Activated CD4-positive, alpha-beta T cell treated with anti-CD3 and anti-CD28 coated beads, Interleukin-2, amount 50 U/mL, for 4 hours (primary cell): ENCODE measurements around the gene VSNL1.

Source experiments
- DNase-seq, 2 experiments: peaks; one replicate each; pipeline ENCODE4 v3.0.0-alpha.2; 2020

Gene VSNL1

DNA sequence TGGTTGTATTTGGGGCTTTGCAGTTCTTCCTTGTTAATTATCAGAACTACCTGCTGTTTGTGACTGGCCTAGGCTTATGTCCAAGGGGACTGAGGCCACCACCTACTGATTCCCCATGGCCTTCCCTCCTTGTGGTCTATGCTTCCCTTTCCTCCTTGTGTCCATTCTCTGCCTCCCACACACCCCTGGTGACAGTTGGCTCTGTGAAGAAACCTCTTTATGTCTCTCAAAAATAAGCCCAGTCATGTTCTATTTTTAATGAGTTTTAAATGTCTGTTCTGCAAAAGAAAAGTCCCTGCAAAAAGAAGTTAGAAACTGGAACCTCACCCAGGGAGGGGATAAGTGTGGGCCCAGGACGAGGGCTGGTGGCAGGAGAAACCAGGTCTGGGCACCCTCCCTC lies 108.1 kb downstream of the VSNL1 start:
- DNase-seq, result no peak

- DNase-seq, result no peak
Measured at GRCh38 chr2:17649026-17649425, 108.5 kb downstream of the VSNL1 start.

DNA sequence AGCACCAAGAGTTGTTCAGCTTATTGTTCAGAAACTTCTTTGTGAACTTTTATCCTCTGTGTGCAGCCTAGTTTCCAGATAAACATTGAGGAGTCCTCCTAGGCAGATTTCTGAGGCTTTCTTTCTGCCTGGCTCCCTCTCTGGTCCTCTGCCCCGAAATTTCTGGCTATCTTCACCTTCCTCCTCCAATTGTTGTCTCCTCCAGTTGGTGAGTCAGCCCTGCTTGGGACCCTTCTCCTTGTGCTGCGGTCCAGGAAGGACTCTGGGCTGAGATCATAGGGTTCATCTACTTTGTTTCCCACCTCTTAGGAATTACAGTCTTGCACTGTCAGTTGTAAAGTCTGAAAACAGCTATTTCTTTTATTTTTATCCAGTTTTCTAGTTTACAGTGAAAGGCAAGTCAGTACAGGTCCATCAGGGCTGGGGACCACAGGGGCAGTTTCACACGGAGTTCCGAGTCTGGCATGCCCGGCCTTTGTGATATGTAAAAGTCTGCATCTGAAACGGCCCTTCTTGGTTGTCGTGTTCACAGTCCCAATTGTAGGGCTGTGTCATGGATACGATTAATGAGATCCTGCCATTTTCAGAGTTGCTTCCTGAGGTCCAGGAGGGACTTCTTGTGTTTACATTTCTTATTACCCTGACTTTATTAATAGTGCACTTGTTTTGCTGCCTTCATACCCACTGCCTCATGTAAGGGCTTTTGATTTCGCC lies 112.3 kb downstream of the VSNL1 start:
- DNase-seq, result no peak

- no peak for DNase-seq
Measured at GRCh38 chr2:17657759-17658158, 117.3 kb downstream of the VSNL1 start.

DNA sequence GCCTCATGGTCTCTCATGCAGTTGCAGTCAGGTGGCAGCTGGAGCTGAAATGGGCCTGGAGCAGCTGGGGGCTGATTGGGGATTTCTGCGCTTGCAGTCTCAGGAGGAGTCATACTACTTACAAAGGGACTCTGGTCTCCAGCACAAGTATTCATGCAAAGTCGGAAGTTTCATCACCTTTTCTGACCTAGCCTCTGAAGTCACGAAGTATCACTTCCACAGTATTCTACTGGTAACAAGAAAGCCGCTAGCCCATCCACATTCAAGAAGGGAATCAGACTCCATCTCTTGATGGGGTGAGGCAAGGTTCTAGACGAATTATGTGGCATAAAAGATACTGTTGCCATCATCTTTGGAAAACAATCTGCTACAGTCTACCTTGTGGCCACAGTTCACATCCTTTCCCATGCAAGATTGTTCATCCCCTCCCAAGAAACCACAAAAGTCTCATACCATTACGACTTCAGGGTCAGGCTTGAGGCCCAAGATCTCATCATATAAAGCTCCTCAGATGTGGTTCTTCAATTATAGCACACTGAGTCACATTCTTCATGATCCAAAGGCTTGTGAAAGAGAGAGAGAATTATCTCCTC lies 117.9 kb downstream of the VSNL1 start:
- DNase-seq, result no peak

GRCh38 chr2:17660219-17660618 lies 119.7 kb downstream of the VSNL1 start:
- DNase-seq, result no peak

- DNase-seq, result no peak
Measured at GRCh38 chr2:17661460-17661859, 121.0 kb downstream of the VSNL1 start.

DNA sequence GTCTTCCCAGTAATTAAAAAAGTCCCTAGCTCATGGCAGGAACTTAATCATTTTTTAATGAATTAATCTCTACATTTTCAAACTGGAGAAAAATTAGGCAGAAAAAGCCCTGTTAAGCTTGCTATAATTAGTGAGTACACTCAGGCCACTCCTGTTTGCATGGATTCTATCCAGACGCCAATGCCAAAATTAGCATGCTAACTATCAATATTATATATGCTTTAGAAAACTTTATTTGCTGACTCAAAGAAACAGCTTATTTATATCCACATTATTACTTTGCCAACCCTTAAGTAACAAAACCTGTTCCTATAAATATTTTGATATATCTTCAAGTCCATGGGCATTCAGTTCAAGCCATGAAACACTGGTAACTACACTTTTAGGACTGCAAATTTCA lies 122.2 kb downstream of the VSNL1 start:
- DNase-seq, result no peak

DNA sequence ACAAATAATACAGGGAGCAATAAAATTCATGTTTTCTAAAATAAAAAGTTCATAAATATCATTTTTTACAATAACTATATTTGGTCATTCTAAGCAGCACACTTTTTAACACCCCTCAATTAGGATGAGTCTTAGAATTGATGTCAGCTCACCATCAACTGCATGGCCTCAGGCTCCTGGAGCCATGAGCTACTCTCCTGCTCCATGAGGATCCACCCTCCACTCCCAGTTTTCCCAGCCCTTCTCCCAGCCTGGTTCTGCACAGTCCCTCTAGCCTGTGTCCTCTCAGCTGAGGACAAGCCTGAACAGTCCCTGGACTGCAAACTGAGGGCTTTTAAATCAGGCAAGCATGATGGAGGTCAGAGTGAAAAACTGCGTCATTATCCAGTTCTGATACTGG lies 124.0 kb downstream of the VSNL1 start:
- no peak for DNase-seq

- DNase-seq, result no peak
Measured at GRCh38 chr2:17667898-17668297, 127.4 kb downstream of the VSNL1 start.

DNA sequence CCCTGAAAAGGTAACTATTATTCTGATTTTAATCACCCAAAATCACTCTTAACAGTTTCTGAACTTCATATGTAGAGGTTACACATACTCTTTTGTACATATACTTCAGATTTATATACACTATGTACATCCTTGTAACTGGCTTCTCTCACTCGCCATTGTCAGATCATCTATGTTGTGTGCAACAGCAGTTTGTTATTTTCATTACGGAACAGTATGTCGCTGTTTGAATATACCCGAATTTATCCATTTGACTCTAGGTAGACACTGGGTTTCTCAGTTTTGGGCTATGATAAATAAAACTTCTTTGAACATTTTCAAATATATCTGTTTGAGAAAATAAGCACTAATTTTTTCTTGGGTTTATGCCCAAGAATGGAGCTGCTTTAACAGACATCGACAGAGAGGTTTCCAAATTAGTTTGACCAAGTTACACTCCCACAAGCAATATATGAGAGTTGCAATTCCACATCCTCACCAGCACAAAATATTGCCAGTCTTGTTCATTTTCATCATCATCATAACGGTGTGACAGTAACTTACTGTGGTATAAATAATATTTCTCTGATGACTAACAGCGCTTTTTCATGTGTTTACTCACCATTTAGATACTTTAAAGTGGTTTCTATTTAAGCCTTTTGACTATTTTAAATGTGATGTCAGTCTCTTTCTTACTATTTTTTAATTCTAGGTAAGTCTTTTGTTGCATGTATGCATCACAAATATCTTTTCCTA lies 132.3 kb downstream of the VSNL1 start:
- no peak for DNase-seq

DNA sequence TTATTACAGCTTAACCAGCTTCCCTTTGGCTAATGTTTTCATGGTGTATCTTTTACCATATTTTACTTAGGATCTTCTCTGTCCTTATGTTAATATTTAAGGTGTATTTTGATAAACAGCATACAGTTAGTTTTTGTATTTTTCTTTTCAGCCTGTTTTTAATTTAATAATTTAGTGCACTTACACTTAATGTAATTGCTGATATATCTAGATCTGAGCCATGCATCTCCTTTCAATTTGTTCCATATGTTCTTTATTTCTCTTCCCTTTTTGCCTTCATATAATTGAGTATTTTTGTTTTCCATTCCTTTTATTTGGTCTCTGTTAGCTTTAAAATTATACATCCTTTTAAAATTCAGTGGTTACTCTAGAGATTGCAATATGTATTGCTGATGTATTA lies 134.3 kb downstream of the VSNL1 start:
- no peak for DNase-seq

- no peak for DNase-seq
Measured at GRCh38 chr2:17680119-17680518, 139.6 kb downstream of the VSNL1 start.

DNA sequence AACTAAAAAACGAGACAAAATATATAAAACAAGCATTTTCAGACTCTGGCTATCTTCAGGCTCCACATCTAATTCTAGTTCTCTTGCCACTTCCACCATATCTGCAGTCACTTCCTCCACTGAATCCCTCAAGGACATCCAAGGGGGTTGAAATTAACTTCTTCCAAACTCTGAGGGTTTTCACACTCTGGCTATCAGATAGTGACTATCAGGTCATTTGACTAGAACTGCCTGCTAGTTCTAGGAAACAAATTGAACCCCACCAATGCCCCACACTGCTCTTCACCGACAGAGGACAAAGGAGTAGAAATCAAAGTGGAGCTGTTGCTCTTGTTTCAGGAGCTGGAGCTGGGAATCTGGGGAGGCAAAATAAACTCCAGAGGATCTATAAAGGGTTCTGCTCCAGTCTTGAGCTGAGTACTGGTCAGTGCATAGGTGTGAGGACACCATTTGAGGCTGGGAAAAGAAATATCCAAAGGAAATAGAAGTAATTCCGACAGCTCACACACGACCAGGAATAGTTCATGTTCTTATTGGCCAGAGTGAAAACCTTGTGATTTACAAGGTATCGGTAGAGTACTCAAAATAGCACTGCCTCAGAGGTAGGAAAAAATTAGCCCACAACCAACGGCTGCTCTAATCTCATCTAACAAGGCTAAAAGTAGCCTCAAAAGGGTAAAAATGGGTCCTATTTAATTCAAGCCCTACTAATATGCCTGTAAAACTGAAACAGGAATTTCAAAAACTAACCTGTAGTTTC lies 141.8 kb downstream of the VSNL1 start:
- no peak for DNase-seq

- no peak for DNase-seq
Measured at GRCh38 chr2:17683981-17684380, 143.5 kb downstream of the VSNL1 start.

GRCh38 chr2:17688600-17688999 lies 148.1 kb downstream of the VSNL1 start:
- DNase-seq, result no peak

- no peak for DNase-seq
Measured at GRCh38 chr2:17689010-17689409, 148.5 kb downstream of the VSNL1 start.

DNA sequence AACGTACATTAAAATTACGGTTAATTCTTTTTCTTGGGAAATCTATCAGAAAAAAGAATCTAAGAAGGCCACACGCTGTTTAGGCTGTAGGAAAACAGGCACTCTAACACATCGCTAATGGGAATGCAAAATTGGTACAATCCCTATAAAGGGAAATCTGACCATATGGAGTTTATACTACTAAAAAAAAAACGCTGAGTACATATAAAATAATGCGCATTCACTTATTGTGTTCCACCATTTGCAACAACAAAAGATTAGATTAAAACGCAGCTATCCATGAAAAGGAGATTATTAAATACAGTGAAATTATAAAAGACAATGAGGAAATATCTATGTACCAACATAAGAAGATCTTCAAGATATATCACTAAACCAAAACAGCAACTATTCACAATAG lies 150.3 kb downstream of the VSNL1 start:
- DNase-seq, result no peak
